Measurements from ENCODE around the gene PIK3CB.

Gene PIK3CB

DNA sequence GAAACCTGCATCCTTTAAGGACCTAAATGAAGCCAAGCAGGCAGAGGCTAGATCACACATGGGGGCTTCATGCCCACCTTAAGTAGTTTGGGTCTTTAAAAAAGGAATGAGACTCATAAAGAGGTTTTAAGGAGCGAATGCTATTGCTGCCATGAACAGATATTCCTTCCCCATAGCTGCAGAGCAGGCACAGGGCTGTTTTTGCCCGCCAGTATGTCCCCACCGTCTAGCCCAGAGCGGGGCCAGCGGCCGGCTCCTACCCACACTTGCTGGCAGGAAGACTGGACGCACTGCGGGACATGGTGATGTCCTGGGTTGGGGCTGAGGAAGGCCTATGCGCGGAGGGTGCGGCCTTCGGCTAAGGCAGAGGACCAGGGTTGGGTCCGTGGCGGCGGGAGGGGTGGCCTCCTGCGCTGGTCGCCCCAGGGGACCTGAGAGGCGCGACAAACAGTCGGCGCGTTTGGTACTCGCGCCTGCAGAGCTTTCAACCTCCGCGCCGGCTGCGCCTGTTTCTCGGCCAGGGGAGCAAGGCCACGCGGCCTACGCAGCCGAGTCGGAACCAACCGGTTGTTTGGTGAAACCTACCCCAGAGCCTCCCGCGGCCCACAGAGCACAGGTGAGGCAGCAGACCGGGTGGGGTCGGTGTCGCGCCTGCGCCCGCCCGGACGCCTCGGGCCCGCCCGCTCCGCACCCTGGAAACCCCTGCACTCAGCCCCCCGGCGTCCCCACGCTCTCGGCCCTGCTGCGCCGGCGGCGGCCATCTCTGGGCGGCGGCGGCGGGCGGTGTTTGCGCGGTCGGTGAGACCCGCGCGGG is 226.2 kb downstream of the PIK3CB start, which contains the start of gene FAIM (continued):
- 0 out of 2 replicates have a peak, but pooled peaks have one; percentile 47 for TF ChIP-seq ZNF121 (tag by site-specific recombination; IDR thresholded peaks at IDR 0.05)
- TF ChIP-seq ZFP69B (tag by site-specific recombination; IDR thresholded peaks at IDR 0.05) = 0 out of 2 replicates have a peak, but pooled peaks have one; percentile 41
- no peak for TF ChIP-seq ZNF549 (tag by site-specific recombination; IDR thresholded peaks at IDR 0.05)
- TF ChIP-seq ZSCAN30 (tag by site-specific recombination; IDR thresholded peaks at IDR 0.05) = 0 out of 2 replicates have a peak, but pooled peaks have one; percentile 25
- no peak for TF ChIP-seq FEZF1 (tag by site-specific recombination; IDR thresholded peaks at IDR 0.05)
- TF ChIP-seq ZFP37 (tag by site-specific recombination; IDR thresholded peaks at IDR 0.05) = peak; percentile 66; the same call in 1 of the 2 replicates
- TF ChIP-seq, protein P1, sequence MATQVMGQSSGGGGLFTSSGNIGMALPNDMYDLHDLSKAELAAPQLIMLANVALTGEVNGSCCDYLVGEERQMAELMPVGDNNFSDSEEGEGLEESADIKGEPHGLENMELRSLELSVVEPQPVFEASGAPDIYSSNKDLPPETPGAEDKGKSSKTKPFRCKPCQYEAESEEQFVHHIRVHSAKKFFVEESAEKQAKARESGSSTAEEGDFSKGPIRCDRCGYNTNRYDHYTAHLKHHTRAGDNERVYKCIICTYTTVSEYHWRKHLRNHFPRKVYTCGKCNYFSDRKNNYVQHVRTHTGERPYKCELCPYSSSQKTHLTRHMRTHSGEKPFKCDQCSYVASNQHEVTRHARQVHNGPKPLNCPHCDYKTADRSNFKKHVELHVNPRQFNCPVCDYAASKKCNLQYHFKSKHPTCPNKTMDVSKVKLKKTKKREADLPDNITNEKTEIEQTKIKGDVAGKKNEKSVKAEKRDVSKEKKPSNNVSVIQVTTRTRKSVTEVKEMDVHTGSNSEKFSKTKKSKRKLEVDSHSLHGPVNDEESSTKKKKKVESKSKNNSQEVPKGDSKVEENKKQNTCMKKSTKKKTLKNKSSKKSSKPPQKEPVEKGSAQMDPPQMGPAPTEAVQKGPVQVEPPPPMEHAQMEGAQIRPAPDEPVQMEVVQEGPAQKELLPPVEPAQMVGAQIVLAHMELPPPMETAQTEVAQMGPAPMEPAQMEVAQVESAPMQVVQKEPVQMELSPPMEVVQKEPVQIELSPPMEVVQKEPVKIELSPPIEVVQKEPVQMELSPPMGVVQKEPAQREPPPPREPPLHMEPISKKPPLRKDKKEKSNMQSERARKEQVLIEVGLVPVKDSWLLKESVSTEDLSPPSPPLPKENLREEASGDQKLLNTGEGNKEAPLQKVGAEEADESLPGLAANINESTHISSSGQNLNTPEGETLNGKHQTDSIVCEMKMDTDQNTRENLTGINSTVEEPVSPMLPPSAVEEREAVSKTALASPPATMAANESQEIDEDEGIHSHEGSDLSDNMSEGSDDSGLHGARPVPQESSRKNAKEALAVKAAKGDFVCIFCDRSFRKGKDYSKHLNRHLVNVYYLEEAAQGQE (tag by site-specific recombination; IDR thresholded peaks at IDR 0.05) = no peak
- no peak for TF ChIP-seq ZNF747 (tag by site-specific recombination; IDR thresholded peaks at IDR 0.05)
- peak; percentile 15; the same call in 1 of the 2 replicates for TF ChIP-seq WT1 (tag by site-specific recombination; IDR thresholded peaks at IDR 0.05)
- TF ChIP-seq OSR2 (tag by site-specific recombination; IDR thresholded peaks at IDR 0.05) = no peak
- TF ChIP-seq ZNF473 (tag by site-specific recombination; IDR thresholded peaks at IDR 0.05) = no peak
- no peak for TF ChIP-seq REPIN1 (tag by site-specific recombination; IDR thresholded peaks at IDR 0.05; ENCODE audit: low read depth)
- TF ChIP-seq ZNF133 (tag by site-specific recombination; IDR thresholded peaks at IDR 0.05) = no peak
- TF ChIP-seq ZNF354C (tag by site-specific recombination; IDR thresholded peaks at IDR 0.05; ENCODE audit: borderline replicate concordance, low read depth) = no peak
- TF ChIP-seq, protein P2, sequence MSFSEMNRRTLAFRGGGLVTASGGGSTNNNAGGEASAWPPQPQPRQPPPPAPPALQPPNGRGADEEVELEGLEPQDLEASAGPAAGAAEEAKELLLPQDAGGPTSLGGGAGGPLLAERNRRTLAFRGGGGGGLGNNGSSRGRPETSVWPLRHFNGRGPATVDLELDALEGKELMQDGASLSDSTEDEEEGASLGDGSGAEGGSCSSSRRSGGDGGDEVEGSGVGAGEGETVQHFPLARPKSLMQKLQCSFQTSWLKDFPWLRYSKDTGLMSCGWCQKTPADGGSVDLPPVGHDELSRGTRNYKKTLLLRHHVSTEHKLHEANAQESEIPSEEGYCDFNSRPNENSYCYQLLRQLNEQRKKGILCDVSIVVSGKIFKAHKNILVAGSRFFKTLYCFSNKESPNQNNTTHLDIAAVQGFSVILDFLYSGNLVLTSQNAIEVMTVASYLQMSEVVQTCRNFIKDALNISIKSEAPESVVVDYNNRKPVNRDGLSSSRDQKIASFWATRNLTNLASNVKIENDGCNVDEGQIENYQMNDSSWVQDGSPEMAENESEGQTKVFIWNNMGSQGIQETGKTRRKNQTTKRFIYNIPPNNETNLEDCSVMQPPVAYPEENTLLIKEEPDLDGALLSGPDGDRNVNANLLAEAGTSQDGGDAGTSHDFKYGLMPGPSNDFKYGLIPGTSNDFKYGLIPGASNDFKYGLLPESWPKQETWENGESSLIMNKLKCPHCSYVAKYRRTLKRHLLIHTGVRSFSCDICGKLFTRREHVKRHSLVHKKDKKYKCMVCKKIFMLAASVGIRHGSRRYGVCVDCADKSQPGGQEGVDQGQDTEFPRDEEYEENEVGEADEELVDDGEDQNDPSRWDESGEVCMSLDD (tag by site-specific recombination; IDR thresholded peaks at IDR 0.05) = peak; percentile 47; the same call in 1 of the 2 replicates
- peak; percentile 36; the same call in 1 of the 2 replicates for TF ChIP-seq ZNF10 (tag by site-specific recombination; IDR thresholded peaks at IDR 0.05)
- TF ChIP-seq, protein P3, sequence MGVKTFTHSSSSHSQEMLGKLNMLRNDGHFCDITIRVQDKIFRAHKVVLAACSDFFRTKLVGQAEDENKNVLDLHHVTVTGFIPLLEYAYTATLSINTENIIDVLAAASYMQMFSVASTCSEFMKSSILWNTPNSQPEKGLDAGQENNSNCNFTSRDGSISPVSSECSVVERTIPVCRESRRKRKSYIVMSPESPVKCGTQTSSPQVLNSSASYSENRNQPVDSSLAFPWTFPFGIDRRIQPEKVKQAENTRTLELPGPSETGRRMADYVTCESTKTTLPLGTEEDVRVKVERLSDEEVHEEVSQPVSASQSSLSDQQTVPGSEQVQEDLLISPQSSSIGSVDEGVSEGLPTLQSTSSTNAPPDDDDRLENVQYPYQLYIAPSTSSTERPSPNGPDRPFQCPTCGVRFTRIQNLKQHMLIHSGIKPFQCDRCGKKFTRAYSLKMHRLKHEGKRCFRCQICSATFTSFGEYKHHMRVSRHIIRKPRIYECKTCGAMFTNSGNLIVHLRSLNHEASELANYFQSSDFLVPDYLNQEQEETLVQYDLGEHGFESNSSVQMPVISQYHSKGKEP (tag by site-specific recombination; IDR thresholded peaks at IDR 0.05) = no peak
- peak; percentile 95 for TF ChIP-seq ZNF335 (tag by site-specific recombination; conservative IDR thresholded peaks at IDR 0.05)
- peak; percentile 93 for TF ChIP-seq GLIS1 (tag by site-specific recombination; IDR thresholded peaks at IDR 0.05)
- peak; percentile 81 for TF ChIP-seq ZEB2 (tag by site-specific recombination; IDR thresholded peaks at IDR 0.05)
- TF ChIP-seq ZNF184 (tag by site-specific recombination; IDR thresholded peaks at IDR 0.05) = no peak
- TF ChIP-seq, protein P4, sequence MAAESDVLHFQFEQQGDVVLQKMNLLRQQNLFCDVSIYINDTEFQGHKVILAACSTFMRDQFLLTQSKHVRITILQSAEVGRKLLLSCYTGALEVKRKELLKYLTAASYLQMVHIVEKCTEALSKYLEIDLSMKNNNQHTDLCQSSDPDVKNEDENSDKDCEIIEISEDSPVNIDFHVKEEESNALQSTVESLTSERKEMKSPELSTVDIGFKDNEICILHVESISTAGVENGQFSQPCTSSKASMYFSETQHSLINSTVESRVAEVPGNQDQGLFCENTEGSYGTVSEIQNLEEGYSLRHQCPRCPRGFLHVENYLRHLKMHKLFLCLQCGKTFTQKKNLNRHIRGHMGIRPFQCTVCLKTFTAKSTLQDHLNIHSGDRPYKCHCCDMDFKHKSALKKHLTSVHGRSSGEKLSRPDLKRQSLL (tag by site-specific recombination; IDR thresholded peaks at IDR 0.05) = no peak
- 0 out of 2 replicates have a peak, but pooled peaks have one; percentile 51 for TF ChIP-seq ZNF391 (tag by site-specific recombination; IDR thresholded peaks at IDR 0.05; ENCODE audit: borderline replicate concordance, low read depth)
- TF ChIP-seq ZNF624 (tag by site-specific recombination; IDR thresholded peaks at IDR 0.05) = 0 out of 2 replicates have a peak, but pooled peaks have one; percentile 26
- TF ChIP-seq YY1 (tag by site-specific recombination; IDR thresholded peaks at IDR 0.05) = peak; percentile 57; the same call in 1 of the 2 replicates
- TF ChIP-seq ZNF202 (tag by site-specific recombination; IDR thresholded peaks at IDR 0.05; ENCODE audit: borderline replicate concordance) = no peak
- TF ChIP-seq, protein P5, sequence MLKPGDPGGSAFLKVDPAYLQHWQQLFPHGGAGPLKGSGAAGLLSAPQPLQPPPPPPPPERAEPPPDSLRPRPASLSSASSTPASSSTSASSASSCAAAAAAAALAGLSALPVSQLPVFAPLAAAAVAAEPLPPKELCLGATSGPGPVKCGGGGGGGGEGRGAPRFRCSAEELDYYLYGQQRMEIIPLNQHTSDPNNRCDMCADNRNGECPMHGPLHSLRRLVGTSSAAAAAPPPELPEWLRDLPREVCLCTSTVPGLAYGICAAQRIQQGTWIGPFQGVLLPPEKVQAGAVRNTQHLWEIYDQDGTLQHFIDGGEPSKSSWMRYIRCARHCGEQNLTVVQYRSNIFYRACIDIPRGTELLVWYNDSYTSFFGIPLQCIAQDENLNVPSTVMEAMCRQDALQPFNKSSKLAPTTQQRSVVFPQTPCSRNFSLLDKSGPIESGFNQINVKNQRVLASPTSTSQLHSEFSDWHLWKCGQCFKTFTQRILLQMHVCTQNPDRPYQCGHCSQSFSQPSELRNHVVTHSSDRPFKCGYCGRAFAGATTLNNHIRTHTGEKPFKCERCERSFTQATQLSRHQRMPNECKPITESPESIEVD (tag by site-specific recombination; IDR thresholded peaks at IDR 0.05) = no peak
- no peak for TF ChIP-seq ZNF623 (tag by site-specific recombination; IDR thresholded peaks at IDR 0.05)
- no peak for TF ChIP-seq ZNF843 (tag by site-specific recombination; IDR thresholded peaks at IDR 0.05)
- TF ChIP-seq ZBTB8A (tag by site-specific recombination; IDR thresholded peaks at IDR 0.05) = peak; percentile 85

All from HEK293 (cell line).